Thoracic aorta (tissue), 2 donors: ENCODE data around the gene TSPAN5. TPM values are rescaled to one million over a fixed set of nuclear protein-coding genes. Genes with fewer than 3 reads are reported as not detected.

ENCODE experiments used
- ATAC-seq: fragments of 150-250 bp; one replicate; pipeline ENCODE4 v1.8.0; 2017; ENCODE audit warnings: low read depth; ENCODE audit not compliant: insufficient number of reproducible peaks, low FRiP score
- DNase-seq: peaks from one replicate; pipeline ENCODE4 v3.0.0-alpha.2; 2020; ENCODE audit warnings: low spot score
- H3K27ac ChIP-seq, 2 donors: fragments of 200-600 bp; sonication (generic); 1 replicate in 1 of 2; 2 replicates in 1 of 2; pipeline ENCODE4 v1.5.1; 2016; ENCODE audit warnings: mild to moderate bottlenecking in 2 of 2, moderate library complexity in 2 of 2
- H3K27me3 ChIP-seq: fragments of 200-600 bp; sonication (generic); replicated peaks from 2 replicates; pipeline ENCODE4 v1.6.0; 2016; ENCODE audit warnings: mild to moderate bottlenecking; ENCODE audit not compliant: insufficient read depth
- H3K36me3 ChIP-seq: fragments of 200-600 bp; sonication (generic); one replicate; pipeline ENCODE4 v1.5.1; 2016
- H3K4me1 ChIP-seq, 2 donors: fragments of 200-600 bp; sonication (generic); 1 replicate in 1 of 2; 2 replicates in 1 of 2; pipeline versions ENCODE4 v1.5.1 to v1.6.0; 2016; ENCODE audit warnings: low read depth in 2 of 2, mild to moderate bottlenecking in 1 of 2; ENCODE audit not compliant: control insufficient read depth in 1 of 2
- H3K4me3 ChIP-seq: fragments of 200-600 bp; sonication (generic); 2 replicates; pipeline ENCODE4 v1.5.1; 2016; ENCODE audit warnings: mild to moderate bottlenecking
- H3K9me3 ChIP-seq: fragments of 200-600 bp; sonication (generic); 2 replicates; pipeline ENCODE4 v1.5.1; 2016
- total RNA-seq, 2 donors: library from RNA; depleted of rRNA; stranded (reverse); fragments of >200 nt; gene quantifications; one replicate each; pipeline versions ENCODE4 v1.1.0 to v1.2.3, GENCODE V29; 2016
- TF ChIP-seq, protein P1 (sequence below): fragments of 200-600 bp; sonication (generic); IDR thresholded peaks from one replicate; pipeline ENCODE4 v1.5.1; 2019; ENCODE audit warnings: antibody characterized with exemption

The TSPAN5 gene
- total RNA-seq, 2 donors from 2014 or later, result 7.7 to 11.4 TPM

DNA sequence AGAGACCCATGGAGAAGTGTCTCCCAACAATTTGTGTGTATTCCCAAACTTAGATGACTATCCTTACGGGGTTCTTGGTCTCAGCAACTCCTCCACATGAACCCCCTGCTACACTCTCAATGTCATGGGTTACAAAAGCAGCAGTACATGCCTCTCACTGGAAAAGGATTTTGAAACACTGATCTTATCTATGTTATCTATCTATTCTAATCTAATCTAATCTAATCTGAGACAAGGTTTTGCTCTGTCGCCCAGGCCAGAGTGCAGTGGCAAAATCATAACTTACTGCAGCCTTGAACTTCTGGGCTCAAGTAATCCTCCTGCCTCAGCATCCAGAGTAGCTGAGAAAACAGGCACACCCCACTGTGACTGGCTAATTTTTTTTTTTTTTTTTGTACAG, 19.3 kb downstream of the TSPAN5 start:
- no peak overlapping the region for H3K27ac ChIP-seq
- TF ChIP-seq, protein P1, sequence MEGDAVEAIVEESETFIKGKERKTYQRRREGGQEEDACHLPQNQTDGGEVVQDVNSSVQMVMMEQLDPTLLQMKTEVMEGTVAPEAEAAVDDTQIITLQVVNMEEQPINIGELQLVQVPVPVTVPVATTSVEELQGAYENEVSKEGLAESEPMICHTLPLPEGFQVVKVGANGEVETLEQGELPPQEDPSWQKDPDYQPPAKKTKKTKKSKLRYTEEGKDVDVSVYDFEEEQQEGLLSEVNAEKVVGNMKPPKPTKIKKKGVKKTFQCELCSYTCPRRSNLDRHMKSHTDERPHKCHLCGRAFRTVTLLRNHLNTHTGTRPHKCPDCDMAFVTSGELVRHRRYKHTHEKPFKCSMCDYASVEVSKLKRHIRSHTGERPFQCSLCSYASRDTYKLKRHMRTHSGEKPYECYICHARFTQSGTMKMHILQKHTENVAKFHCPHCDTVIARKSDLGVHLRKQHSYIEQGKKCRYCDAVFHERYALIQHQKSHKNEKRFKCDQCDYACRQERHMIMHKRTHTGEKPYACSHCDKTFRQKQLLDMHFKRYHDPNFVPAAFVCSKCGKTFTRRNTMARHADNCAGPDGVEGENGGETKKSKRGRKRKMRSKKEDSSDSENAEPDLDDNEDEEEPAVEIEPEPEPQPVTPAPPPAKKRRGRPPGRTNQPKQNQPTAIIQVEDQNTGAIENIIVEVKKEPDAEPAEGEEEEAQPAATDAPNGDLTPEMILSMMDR, result no peak
- no peaks in the 10 kb centered on the region for H3K9me3 ChIP-seq
- no peaks in the 10 kb centered on the region for H3K27me3 ChIP-seq
- H3K4me1 ChIP-seq, result peaks cover 0 to 3% of the 10 kb centered on the region in 2 donors
- no peak overlapping the region for H3K4me3 ChIP-seq
- H3K36me3 ChIP-seq, result no peaks in the 10 kb centered on the region
- DNase-seq (no peak), ATAC-seq (no peak)

DNA sequence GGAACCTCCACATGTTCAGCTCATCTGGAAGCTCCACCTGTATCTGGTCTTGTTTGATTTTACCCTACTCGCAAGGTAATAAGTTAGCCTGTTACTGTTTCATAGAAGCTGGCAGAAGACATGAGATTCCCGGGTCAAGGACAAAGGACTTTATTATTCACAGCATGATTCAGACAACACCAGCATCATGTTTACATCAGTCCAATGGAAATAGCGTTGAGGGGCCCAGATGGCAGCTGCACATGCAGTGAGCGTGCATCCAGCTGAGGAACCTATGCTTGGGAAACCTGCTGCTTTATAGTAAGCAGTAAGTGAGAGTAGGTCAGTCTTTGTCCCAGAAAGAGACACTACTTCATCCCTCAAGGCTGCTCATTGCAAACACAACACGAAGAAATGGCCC, 19.8 kb downstream of the TSPAN5 start:
- TF ChIP-seq, protein P1, result no peak
- H3K27ac ChIP-seq, result no peak overlapping the region
- H3K9me3 ChIP-seq, result no peaks in the 10 kb centered on the region
- DNase-seq, result no peak
- H3K4me3 ChIP-seq, result no peak overlapping the region
- ATAC-seq, result no peak
- peaks cover 0 to 3% of the 10 kb centered on the region in 2 donors for H3K4me1 ChIP-seq
- H3K27me3 ChIP-seq, result no peaks in the 10 kb centered on the region
- no peaks in the 10 kb centered on the region for H3K36me3 ChIP-seq

DNA sequence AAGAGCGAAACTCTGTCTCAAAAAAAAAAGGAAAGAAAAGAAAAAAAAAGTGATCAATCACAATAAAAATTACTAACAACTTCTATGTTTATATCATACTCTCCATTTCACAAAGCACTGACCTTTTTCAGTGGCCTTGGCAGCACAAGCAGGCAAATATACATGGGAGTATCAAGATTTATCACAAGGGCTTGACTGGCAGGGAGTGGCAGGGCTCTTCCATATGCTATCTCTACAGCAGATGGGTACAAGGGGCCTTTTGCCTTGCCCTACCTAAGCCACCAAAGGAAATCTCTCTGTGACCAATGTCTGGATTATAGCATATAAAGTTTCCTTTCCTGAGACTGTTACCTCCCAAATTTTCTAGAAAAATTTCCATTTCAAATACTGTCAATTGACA, 24.4 kb downstream of the TSPAN5 start:
- ATAC-seq, result no peak
- TF ChIP-seq, protein P1, result no peak
- Histone ChIP-seq H3K4me1 (peaks cover 0 to 10% of the 10 kb centered on the region in 2 donors), H3K9me3 (no peaks in the 10 kb centered on the region), H3K36me3 (no peaks in the 10 kb centered on the region), H3K27ac (no peak overlapping the region), H3K4me3 (no peak overlapping the region), H3K27me3 (no peaks in the 10 kb centered on the region)
- no peak for DNase-seq

DNA sequence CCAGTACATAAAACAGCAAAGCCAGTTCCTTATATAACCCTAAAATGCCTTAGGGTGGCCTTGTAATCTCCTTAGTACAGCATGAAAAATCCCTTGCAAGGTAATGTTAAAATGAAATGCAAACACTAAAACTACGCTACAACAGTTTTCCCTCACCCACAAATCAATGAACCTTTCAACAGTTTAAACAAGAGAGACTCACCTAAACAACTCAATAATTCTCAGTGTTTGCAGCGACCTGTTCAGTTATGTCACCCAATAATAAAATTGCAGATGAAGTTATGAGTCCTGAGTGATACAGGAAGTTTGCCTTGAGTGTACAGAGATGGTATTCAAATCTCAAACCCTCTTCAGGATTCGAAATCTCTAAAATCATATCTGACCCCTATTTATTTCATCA, 25.3 kb downstream of the TSPAN5 start:
- TF ChIP-seq, protein P1, result no peak
- ATAC-seq, result no peak
- Histone ChIP-seq H3K27me3 (no peaks in the 10 kb centered on the region), H3K27ac (no peak overlapping the region), H3K9me3 (no peaks in the 10 kb centered on the region), H3K4me1 (peaks cover 0 to 10% of the 10 kb centered on the region in 2 donors), H3K4me3 (no peak overlapping the region), H3K36me3 (no peaks in the 10 kb centered on the region)
- DNase-seq, result no peak

DNA sequence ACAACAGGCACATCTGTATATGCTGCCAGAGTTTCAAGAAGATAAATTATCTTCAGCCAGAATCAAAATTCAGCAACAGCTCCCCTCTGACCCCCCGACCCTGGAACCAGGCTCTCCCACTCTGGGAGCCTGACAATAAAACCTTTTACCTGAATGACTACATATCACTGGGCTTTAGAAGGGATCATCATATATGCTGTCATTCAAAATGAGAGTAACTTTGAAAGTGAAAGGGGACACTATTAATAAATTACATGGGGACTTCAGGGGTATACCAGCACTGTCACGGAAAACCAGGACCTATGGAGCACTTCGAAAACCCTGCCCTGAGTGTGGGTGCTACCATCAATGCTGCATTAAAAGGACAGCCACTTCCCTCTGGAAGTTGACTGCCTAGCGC, 26.2 kb downstream of the TSPAN5 start:
- Histone ChIP-seq H3K27ac (no peak overlapping the region), H3K4me3 (no peak overlapping the region), H3K4me1 (peaks cover 3 to 17% of the 10 kb centered on the region in 2 donors), H3K27me3 (no peaks in the 10 kb centered on the region), H3K9me3 (no peaks in the 10 kb centered on the region), H3K36me3 (no peaks in the 10 kb centered on the region)
- ATAC-seq (no peak), DNase-seq (no peak)
- TF ChIP-seq, protein P1, result no peak
